Retinal pigment epithelial cell (primary cell): ENCODE results near the gene METTL3.

Experiments used
- DNase-seq: peaks from one replicate; pipeline ENCODE4 v3.0.0-alpha.2; 2010; ENCODE audit warnings: low read depth
- H3K4me3 ChIP-seq: 2 replicates; pipeline ENCODE4 v1.5.1; 2011; ENCODE audit warnings: mild to moderate bottlenecking, low read length, control low read depth, moderate library complexity
- TF ChIP-seq, protein P1 (sequence below): conservative IDR thresholded peaks from 2 replicates; pipeline ENCODE4 v1.5.1; 2011; ENCODE audit warnings: low read depth, low read length, control low read depth, inconsistent platforms

Gene METTL3

GRCh38 chr14:21498540-21499526, 12.3 kb downstream of the METTL3 start:
- no peak for DNase-seq
- TF ChIP-seq, protein P1, sequence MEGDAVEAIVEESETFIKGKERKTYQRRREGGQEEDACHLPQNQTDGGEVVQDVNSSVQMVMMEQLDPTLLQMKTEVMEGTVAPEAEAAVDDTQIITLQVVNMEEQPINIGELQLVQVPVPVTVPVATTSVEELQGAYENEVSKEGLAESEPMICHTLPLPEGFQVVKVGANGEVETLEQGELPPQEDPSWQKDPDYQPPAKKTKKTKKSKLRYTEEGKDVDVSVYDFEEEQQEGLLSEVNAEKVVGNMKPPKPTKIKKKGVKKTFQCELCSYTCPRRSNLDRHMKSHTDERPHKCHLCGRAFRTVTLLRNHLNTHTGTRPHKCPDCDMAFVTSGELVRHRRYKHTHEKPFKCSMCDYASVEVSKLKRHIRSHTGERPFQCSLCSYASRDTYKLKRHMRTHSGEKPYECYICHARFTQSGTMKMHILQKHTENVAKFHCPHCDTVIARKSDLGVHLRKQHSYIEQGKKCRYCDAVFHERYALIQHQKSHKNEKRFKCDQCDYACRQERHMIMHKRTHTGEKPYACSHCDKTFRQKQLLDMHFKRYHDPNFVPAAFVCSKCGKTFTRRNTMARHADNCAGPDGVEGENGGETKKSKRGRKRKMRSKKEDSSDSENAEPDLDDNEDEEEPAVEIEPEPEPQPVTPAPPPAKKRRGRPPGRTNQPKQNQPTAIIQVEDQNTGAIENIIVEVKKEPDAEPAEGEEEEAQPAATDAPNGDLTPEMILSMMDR: peak; percentile 49
- H3K4me3 ChIP-seq: no peak overlapping the region

- no peak overlapping the region for H3K4me3 ChIP-seq
- TF ChIP-seq, protein P1: no peak
- DNase-seq: no peak
Observed at GRCh38 chr14:21496453-21496852, 14.7 kb downstream of the METTL3 start.

- DNase-seq: no peak
- TF ChIP-seq, protein P1: no peak
Observed at GRCh38 chr14:21494902-21495762, 16.0 kb downstream of the METTL3 start.

GRCh38 chr14:21486640-21487087, 24.5 kb downstream of the METTL3 start:
- TF ChIP-seq, protein P1: no peak
- DNase-seq: no peak
- H3K4me3 ChIP-seq: no peak overlapping the region

More at GRCh38 chr14:21494902-21495762, 16.0 kb downstream of the METTL3 start:
- no peak overlapping the region for H3K4me3 ChIP-seq

GRCh38 chr14:21476925-21477681, 34.0 kb downstream of the METTL3 start, which contains the start of the genes RAB2B and TOX4:
Gene RAB2B, minus strand, starts transcription at chr14:21476959. Its CDS starts 87 bp downstream, at chr14:21476872.
Gene TOX4, plus strand, starts transcription at chr14:21477195. Its CDS starts 84 bp downstream, at chr14:21477279.
- peak within 1 kb of the TSS; percentile 99 for H3K4me3 ChIP-seq
- TF ChIP-seq, protein P1: peak; percentile 99
- DNase-seq: peak; percentile 96

GRCh38 chr14:21476523-21476924, 34.6 kb downstream of the METTL3 start:
- DNase-seq: no peak
- H3K4me3 ChIP-seq: peak overlapping the region; percentile 99

More at GRCh38 chr14:21476523-21476924, 34.6 kb downstream of the METTL3 start:
- TF ChIP-seq, protein P1: no peak
